Measurements from ENCODE around the gene DRC7. TPM values are rescaled to one million over a fixed set of nuclear protein-coding genes. Genes with fewer than 3 reads are reported as not detected.

DRC7 gene
- total RNA-seq, 1 experiment from 2014 or later: 0.72 TPM

- H3K27ac ChIP-seq (ENCODE audit: insufficient read length, low read depth, low read length): no peak overlapping the region
- H3K79me1 ChIP-seq (ENCODE audit: insufficient read depth, low read depth, low read length, poor library complexity, severe bottlenecking): no peaks in the 10 kb centered on the region
- H3K23ac ChIP-seq (ENCODE audit: insufficient read length, low read depth, low read length): no peak overlapping the region
- no peak overlapping the region for H3K9ac ChIP-seq (ENCODE audit: extremely low read depth, insufficient read length, low read length)
- no peak for DNase-seq
- no peak overlapping the region for H2BK12ac ChIP-seq (ENCODE audit: insufficient read length, low read depth, low read length)
- Mint-ChIP-seq H3K27ac (no peak overlapping the region), H3K4me3 (no peak overlapping the region), H3K9me3 (no peaks in the 10 kb centered on the region), H3K36me3 (ENCODE audit: insufficient read depth in 1 of 3, low read depth in 3 of 3) (peaks cover 9 to 10% (median 9%) of the 10 kb centered on the region in 3 experiments; a peak in 6 of 7 replicates), H3K27me3 (ENCODE audit: low read depth) (no peaks in the 10 kb centered on the region), H3K4me1 (peaks cover 11 to 13% of the 10 kb centered on the region in 2 experiments)
- no CpG with 5 or more reads among the region's 18 CpGs for WGBS (ENCODE audit: extremely low coverage, insufficient read length, low lambda C conversion rate)
- peaks cover 7% of the 10 kb centered on the region for H3K23me2 ChIP-seq (ENCODE audit: insufficient read length, low read depth, low read length, poor library complexity, severe bottlenecking)
- H3K14ac ChIP-seq (ENCODE audit: insufficient read depth, low read length): no peak overlapping the region
- no peaks in the 10 kb centered on the region for H3K9me3 ChIP-seq (ENCODE audit: control insufficient read depth, low read depth, low read length)
- H4K5ac ChIP-seq (ENCODE audit: insufficient read length, low read depth, low read length): no peak overlapping the region
- no peak overlapping the region for H4K91ac ChIP-seq (ENCODE audit: insufficient read length, low read depth, low read length)
- H3K27me3 ChIP-seq (ENCODE audit: insufficient read depth, low read length): no peaks in the 10 kb centered on the region
- peaks cover 3% of the 10 kb centered on the region for H4K20me1 ChIP-seq (ENCODE audit: control insufficient read depth, insufficient read depth, insufficient read length)
- no peak overlapping the region for H2AFZ ChIP-seq (ENCODE audit: low read length)
- H2BK120ac ChIP-seq (ENCODE audit: low read depth, low read length, poor library complexity, severe bottlenecking): no peak overlapping the region
- H3K18ac ChIP-seq (ENCODE audit: insufficient read length, low read depth, low read length): no peak overlapping the region
- H2BK5ac ChIP-seq (ENCODE audit: insufficient read length, low read length): no peak overlapping the region
- no peak overlapping the region for H4K8ac ChIP-seq (replicated peaks; ENCODE audit: insufficient read length, low read depth, low read length)
- H3K4me1 ChIP-seq (ENCODE audit: insufficient read depth, low read length): no peaks in the 10 kb centered on the region
- no peak overlapping the region for H3K4me2 ChIP-seq (ENCODE audit: insufficient read depth, insufficient read length, low read length)
- H3T11ph ChIP-seq (ENCODE audit: low read length): no peak overlapping the region
- H3K56ac ChIP-seq (ENCODE audit: insufficient read length, low read depth, low read length): no peak overlapping the region
- H2AK5ac ChIP-seq (ENCODE audit: insufficient read length, low read length): no peak overlapping the region
- TF ChIP-seq CTCF (conservative IDR thresholded peaks at IDR 0.05): no peak
- no peak overlapping the region for H2BK15ac ChIP-seq (ENCODE audit: low read depth, low read length)
- H2BK20ac ChIP-seq (ENCODE audit: low read depth, low read length, poor library complexity, severe bottlenecking): no peak overlapping the region
- H3K79me2 ChIP-seq (ENCODE audit: insufficient read depth, low read length): no peaks in the 10 kb centered on the region
- H3K4ac ChIP-seq (ENCODE audit: low read depth, low read length): no peak overlapping the region
These were observed 45.3 kb downstream of the DRC7 start for GRCh38 chr16:57739756-57740422.
